A673 (cell line): Measurements from ENCODE around the gene SKP2.

Experiments used
- CTCF ChIP-seq: fragments of 300-800, 200-600 bp; sonication (generic); conservative IDR thresholded peaks from 2 replicates; pipeline ENCODE4 v1.5.1; 2017; ENCODE audit warnings: low read depth, mild to moderate bottlenecking, antibody characterized with exemption, low read length, moderate library complexity, mixed read lengths
- EZH2 ChIP-seq: fragments of 200-600 bp; sonication (generic); IDR thresholded peaks from 2 replicates; pipeline ENCODE4 v1.6.1; 2017; ENCODE audit warnings: borderline replicate concordance, low read depth, mild to moderate bottlenecking, mixed read lengths, antibody characterized with exemption, low read length; ENCODE audit not compliant: poor library complexity, severe bottlenecking

GRCh38 chr5:36128795-36129194 lies 23.1 kb upstream of the SKP2 start:
- TF ChIP-seq CTCF (no peak), EZH2 (no peak)
